ENCODE data around the gene DCUN1D2.
"Not testable (repeated sequence)": the region's sequence is repeated elsewhere in the genome, so short reads cannot be mapped to it uniquely, and the experiment has no call there.

The DCUN1D2 gene

DNA sequence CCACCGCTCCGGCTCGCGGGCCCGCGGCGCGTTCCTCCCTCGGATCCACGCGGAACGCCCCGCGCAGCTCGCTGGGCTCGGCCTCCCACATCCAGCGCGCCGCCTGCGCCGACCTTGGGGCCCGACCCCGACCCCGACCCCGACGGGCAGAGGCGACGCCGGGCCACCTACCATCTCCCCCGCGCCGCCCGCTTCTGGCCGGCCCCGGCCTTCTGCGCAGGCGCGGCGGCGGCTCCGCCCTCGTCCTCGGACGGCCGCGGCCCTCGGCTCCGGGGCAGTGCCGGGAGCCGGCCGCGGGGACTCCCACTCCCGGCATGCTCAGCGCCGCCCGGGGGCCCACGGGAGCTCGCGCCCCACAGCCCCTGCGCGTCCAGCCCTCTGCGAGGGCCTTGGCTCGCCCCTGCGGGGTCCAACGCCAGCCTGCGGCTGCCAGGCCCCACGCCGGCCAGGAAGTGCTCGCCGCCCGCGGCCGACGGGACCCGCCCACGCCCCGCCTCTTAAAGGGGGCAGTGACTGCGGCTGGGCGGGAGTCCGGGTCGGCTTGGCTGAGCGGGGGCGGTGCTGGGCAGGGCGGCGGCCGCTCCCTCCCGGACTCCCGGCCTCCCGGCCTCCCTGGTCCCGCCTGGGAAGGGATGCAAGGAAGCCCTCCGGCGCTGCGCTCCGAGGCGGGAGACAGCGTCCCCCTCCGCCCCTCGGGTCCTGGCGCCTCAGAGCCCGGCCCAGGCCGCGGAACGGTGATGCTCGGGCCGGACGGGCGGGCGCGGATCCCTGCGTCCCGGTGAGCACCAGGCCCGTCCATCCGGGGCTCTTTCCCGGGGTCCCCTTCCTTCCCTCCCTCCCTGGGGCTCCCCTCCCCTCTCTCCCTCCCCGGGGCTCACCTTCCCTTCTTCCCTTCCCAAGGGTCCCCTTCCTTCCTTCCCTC, at the start of gene DCUN1D2:
TSS of gene DCUN1D2 (minus strand) at position 216 of the 922 bp plus-strand sequence. CDS start at position 174, 42 bp downstream.
- DNase-seq: peak; percentile 83

- no peak for DNase-seq
Observed at GRCh38 chr13:113539822-113540221, 49.3 kb upstream of the DCUN1D2 start.

GRCh38 chr13:113539176-113539575, 48.7 kb upstream of the DCUN1D2 start:
- no peak for DNase-seq

GRCh38 chr13:113538689-113539058, 48.2 kb upstream of the DCUN1D2 start:
- no peak for DNase-seq

GRCh38 chr13:113537909-113538688, 47.6 kb upstream of the DCUN1D2 start:
- no peak for DNase-seq

DNA sequence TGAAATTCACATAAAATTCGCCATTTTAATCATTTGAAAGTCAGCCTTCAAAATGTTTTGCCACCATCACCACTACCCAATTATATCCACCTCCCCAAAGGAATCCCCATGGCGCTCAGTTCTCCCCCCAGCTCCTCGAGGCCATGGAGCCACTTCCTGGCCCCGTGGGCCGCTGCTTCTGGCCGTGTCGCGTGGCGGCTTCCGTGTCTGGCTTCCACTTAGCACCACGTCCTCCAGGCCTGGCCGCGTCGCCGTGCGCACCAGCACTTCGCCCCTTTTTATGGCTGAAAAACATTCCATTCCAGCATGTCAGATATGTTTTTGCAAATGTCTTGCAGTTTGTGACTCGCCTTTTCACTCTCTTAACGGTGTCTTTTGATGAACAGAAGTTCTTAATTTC, 46.7 kb upstream of the DCUN1D2 start:
- DNase-seq: no peak

GRCh38 chr13:113536461-113537110, 46.1 kb upstream of the DCUN1D2 start:
- no peak for DNase-seq

DNA sequence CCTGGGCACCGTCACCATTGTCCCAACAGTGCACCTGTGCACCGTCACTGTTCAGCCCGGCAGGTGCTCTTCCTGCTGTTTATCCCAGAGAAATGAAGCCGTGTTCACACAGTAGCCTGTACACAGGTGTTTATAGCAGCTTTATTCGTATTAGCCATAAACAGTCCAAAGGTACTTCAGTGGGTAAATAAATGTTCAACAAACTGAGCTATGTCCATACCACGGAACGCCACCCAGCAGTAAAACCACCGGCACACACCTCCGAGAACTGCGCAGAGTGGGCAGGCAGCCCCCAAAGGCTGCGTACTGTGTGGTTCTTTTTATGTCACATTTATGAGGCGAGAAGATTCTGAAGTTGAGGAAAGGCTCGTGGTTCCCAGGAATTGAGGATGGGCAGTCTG, 44.9 kb upstream of the DCUN1D2 start:
- DNase-seq: no peak

DNA sequence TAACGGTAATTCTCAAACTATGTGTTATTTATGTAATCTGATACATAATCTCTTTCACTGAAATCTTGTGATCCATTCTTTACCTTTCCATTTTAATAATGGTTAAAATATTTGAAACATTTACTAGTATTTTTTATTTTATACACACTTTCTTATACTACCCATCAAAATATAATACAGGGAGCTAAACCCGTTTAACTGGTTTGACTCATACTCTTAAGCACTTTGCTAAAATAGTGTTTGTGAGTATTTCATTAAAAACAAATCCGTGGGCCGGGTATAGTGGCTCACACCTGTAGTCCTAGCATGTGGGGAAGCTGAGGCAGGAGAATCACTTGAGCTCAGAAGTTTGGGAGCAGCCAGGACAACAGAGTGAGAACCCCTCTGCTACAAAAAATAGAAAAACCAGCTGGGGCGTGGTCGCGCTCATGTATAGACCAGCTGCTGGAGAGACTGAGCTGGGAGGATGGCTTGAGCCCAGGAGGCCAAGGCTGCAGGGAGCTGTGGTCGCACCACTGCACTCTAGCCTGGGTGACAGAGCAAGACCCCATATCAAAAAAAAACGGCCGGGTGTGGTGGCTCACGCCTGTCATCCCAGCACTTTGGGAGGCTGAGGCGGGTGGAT, 43.8 kb upstream of the DCUN1D2 start:
- no peak for DNase-seq

- no peak for DNase-seq
Observed at GRCh38 chr13:113533161-113533840, 42.8 kb upstream of the DCUN1D2 start.

DNA sequence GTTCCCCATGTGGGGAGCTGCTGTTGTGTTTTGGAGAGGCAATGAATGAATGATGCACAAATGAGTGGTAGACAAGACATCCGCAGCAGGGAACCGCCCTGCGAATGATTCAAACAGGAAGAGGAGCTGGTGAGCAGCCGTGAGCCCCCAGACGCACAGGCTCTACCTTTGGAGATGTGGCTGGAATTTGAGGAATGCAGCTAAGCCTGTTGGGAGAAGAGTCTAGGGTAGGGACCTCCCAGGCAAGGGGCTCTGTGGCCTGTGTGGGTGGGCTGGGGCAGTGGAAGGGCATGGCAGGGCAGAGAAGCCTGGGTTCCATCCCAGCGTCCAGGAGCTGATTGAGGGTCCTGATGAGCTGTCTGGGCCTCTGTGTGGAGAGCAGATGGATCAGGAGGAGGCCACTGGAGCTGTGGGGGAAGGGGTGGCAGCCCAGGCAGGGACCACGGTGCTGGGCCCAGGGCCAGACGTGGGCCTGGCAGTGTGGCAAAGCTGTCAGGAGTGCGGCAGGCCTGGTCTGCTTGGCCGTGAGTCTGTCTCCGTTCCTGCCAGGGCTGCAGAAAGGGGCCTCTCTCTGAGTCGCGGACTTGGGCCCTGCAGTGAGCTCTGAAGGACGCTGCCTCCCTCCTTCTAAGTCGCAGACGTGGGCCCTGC, 41.8 kb upstream of the DCUN1D2 start:
- no peak for DNase-seq

GRCh38 chr13:113531041-113531873, 40.7 kb upstream of the DCUN1D2 start:
- no peak for DNase-seq

DNA sequence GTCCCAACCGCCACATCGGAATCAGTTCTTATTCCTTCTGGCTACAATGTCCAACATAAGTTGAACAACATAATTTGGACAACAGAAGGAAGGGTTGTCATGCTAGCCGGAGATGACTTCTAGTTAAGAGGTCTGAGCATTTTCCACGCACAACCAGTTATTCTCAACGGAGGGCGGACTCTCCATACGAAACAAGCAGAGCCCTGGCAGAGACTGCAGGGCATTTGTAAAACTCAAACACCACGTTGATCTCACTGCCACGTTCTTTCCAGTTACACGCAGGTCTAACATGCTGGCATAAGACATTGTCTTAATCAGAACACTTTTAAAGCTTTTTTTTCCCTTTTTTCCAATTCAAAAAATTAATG, 38.3 kb upstream of the DCUN1D2 start:
- no peak for DNase-seq

- no peak for DNase-seq
Observed at GRCh38 chr13:113528101-113528812, 37.7 kb upstream of the DCUN1D2 start.

DNA sequence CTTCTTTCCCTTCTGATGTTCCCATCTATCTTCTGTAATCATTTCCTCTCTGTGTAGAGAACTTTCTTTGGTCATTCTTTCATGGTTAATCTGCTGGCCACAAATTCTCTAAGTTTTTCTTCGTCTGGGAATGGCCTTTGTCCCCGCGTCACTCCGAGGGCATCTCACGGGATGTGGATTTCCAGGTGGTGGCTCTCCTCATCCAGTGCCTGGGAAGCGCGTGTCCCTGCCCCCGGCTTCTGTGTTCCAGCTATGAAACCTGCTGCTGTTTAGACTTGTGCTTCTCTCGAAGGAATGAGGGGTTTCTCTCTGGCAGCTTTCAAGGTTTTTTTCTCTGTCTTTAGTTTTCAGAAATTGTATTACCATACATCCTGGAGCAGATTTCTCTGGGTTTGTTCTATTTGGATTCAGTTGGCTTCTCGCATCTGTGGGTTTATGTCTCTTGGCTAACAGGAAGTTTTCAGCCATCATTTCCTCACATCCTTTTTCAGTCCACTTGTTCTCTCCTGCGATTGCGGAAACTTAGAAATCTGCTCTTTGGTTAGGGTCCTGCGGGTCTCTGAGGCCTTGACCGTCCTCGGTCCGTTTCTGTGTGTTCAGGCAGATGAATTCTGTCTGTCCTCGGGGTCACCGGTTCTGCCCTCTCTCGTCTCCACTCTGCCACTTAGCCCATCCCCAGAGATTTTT, 36.9 kb upstream of the DCUN1D2 start:
- no peak for DNase-seq

DNA sequence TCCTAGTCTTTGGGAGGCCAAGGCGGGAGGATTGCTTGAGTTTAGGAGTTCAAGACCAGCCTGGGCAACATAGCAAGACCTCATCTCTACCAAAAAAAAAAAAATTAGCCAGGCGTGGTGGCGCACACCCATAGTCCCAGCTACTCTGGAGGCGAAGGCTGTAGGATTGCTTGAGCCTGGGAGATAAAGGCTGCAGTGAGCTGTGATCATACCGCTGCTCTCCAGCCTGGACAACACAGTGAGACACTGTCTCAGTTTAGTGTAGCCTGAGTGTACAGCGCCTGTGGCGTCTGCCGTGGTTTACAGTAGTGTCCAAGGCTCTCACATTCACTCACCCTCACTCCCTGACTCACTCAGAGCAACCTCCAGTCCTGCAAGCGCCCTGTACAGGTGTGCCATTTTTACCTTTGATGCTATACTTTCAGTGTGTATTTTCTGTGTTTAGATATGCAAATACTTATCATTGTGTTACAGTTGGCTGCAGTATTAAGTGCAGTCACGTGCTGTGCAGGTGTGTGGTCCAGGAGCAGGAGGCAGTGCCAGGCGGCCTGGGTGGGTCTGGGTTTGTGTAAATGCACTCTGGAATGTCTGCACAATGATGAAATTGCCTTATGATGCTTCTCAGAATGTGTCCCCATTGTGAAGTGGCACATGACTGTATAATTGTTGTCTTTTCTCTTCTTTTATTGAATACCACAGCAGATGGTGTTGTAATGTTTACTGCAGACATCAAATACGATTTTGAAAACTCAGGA, 36.1 kb upstream of the DCUN1D2 start:
- no peak for DNase-seq

GRCh38 chr13:113522438-113522837, 31.9 kb upstream of the DCUN1D2 start:
- DNase-seq: not testable (repeated sequence)

GRCh38 chr13:113520571-113520970, 30.1 kb upstream of the DCUN1D2 start:
- no peak for DNase-seq

- no peak for DNase-seq
Observed at GRCh38 chr13:113519556-113519955, 29.0 kb upstream of the DCUN1D2 start.

Measured in amniotic stem cell (primary cell).